ENCODE measurements around the gene NFIX.

- no peak for TF ChIP-seq EZH2 (IDR thresholded peaks at IDR 0.05; ENCODE audit: insufficient read depth, low read length)
- no peak for TF ChIP-seq CTCF (IDR thresholded peaks at IDR 0.05; ENCODE audit: insufficient read depth, low read depth, low read length)
These were observed 137.4 kb downstream of the NFIX start for GRCh38 chr19:13132471-13133180.

All from astrocyte (in vitro differentiated cells and primary cell).